ENCODE measurements around the gene PTGIS.

Gene PTGIS

GRCh38 chr20:49548371-49548947 lies 19.5 kb downstream of the PTGIS start:
- H3K36me3 ChIP-seq, result peaks cover 0 to 15% (median 0%) of the 10 kb centered on the region in 11 experiments; a peak in 3 of 22 replicates
- H3K4me3 ChIP-seq, result no peak overlapping the region
- no peak overlapping the region for H3K9ac ChIP-seq
- no peak overlapping the region for H3K27ac ChIP-seq
- peaks cover 8 to 33% (median 22%) of the 10 kb centered on the region in 10 experiments; a peak in 17 of 20 replicates for H3K4me1 ChIP-seq
- no peak for TF ChIP-seq Cebpa-rat (IDR thresholded peaks at IDR 0.05)
- no peaks in the 10 kb centered on the region for H3K27me3 ChIP-seq
- H4K20me1 ChIP-seq, result no peaks in the 10 kb centered on the region
- peaks cover 11 to 21% (median 17%) of the 10 kb centered on the region in 11 experiments for H3K9me3 ChIP-seq (replicated peaks in 1 of 11)
- H3K4me2 ChIP-seq, result no peak overlapping the region

GRCh38 chr20:49545572-49545971 lies 22.4 kb downstream of the PTGIS start:
- Histone ChIP-seq H4K20me1 (no peaks in the 10 kb centered on the region), H3K4me3 (no peak overlapping the region), H3K4me2 (no peak overlapping the region), H3K9ac (no peak overlapping the region), H3K36me3 (peaks cover 0 to 15% (median 0%) of the 10 kb centered on the region in 11 experiments; a peak in 3 of 22 replicates), H3K27me3 (no peaks in the 10 kb centered on the region), H3K4me1 (peaks cover 0 to 36% (median 20%) of the 10 kb centered on the region in 10 experiments; a peak in 18 of 20 replicates), H3K27ac (no peak overlapping the region), H3K9me3 (replicated peaks in 1 of 11) (peaks cover 11 to 21% (median 17%) of the 10 kb centered on the region in 11 experiments)
- TF ChIP-seq Cebpa-rat (IDR thresholded peaks at IDR 0.05), result no peak

GRCh38 chr20:49544535-49544934 lies 23.4 kb downstream of the PTGIS start:
- H3K4me3 ChIP-seq, result no peak overlapping the region
- H3K9ac ChIP-seq, result no peak overlapping the region
- no peaks in the 10 kb centered on the region for H4K20me1 ChIP-seq
- H3K27ac ChIP-seq, result no peak overlapping the region
- H3K36me3 ChIP-seq, result peaks cover 0 to 17% (median 0%) of the 10 kb centered on the region in 11 experiments; a peak in 4 of 22 replicates
- H3K27me3 ChIP-seq, result 0 out of 22 replicates have a peak, but pooled peaks cover 0 to 4% (median 0%) of the 10 kb centered on the region in 11 experiments
- H3K4me1 ChIP-seq, result peaks cover 0 to 31% (median 12%) of the 10 kb centered on the region in 10 experiments; a peak in 14 of 20 replicates
- no peak overlapping the region for H3K4me2 ChIP-seq
- H3K9me3 ChIP-seq (replicated peaks in 1 of 11), result peaks cover 11 to 23% (median 18%) of the 10 kb centered on the region in 11 experiments
- TF ChIP-seq Cebpa-rat (IDR thresholded peaks at IDR 0.05), result no peak

- H3K36me3 ChIP-seq, result peaks cover 0 to 22% (median 0%) of the 10 kb centered on the region in 11 experiments; a peak in 5 of 22 replicates
- 0 out of 22 replicates have a peak, but pooled peaks cover 0 to 4% (median 0%) of the 10 kb centered on the region in 11 experiments for H3K27me3 ChIP-seq
- peaks cover 0 to 31% (median 12%) of the 10 kb centered on the region in 10 experiments; a peak in 14 of 20 replicates for H3K4me1 ChIP-seq
- peak overlapping the region in 1 of 11 experiments; percentile 13; a peak in 1 of 22 replicates for H3K27ac ChIP-seq
- no peak overlapping the region for H3K4me2 ChIP-seq
- H3K4me3 ChIP-seq, result no peak overlapping the region
- peaks cover 17 to 28% (median 23%) of the 10 kb centered on the region in 11 experiments for H3K9me3 ChIP-seq (replicated peaks in 1 of 11)
- H3K9ac ChIP-seq, result no peak overlapping the region
- no peaks in the 10 kb centered on the region for H4K20me1 ChIP-seq
- TF ChIP-seq Cebpa-rat (IDR thresholded peaks at IDR 0.05), result no peak
These were observed 24.0 kb downstream of the PTGIS start for GRCh38 chr20:49543858-49544437.

- Histone ChIP-seq H3K4me2 (peak overlapping the region in 1 of 11 experiments; percentile 4; a peak in 1 of 22 replicates), H3K9ac (no peak overlapping the region), H3K4me3 (no peak overlapping the region), H3K9me3 (replicated peaks in 1 of 11) (peaks cover 19 to 32% (median 24%) of the 10 kb centered on the region in 11 experiments), H3K27ac (peak overlapping the region in 1 of 11 experiments; percentile 13; a peak in 1 of 22 replicates), H3K4me1 (peaks cover 0 to 31% (median 12%) of the 10 kb centered on the region in 10 experiments; a peak in 14 of 20 replicates), H4K20me1 (no peaks in the 10 kb centered on the region), H3K27me3 (0 out of 22 replicates have a peak, but pooled peaks cover 0 to 4% (median 0%) of the 10 kb centered on the region in 11 experiments), H3K36me3 (peaks cover 0 to 23% (median 0%) of the 10 kb centered on the region in 11 experiments; a peak in 5 of 22 replicates)
- no peak for TF ChIP-seq Cebpa-rat (IDR thresholded peaks at IDR 0.05)
These were observed 24.7 kb downstream of the PTGIS start for GRCh38 chr20:49543071-49543857.

GRCh38 chr20:49542514-49542991 lies 25.4 kb downstream of the PTGIS start:
- H3K4me1 ChIP-seq, result peaks cover 0 to 31% (median 12%) of the 10 kb centered on the region in 10 experiments; a peak in 14 of 20 replicates
- peaks cover 0 to 9% (median 0%) of the 10 kb centered on the region in 11 experiments; a peak in 1 of 22 replicates for H3K27me3 ChIP-seq
- no peak for TF ChIP-seq Cebpa-rat (IDR thresholded peaks at IDR 0.05)
- H3K4me2 ChIP-seq, result peak overlapping the region in 1 of 11 experiments; percentile 7; a peak in 2 of 22 replicates
- H4K20me1 ChIP-seq, result no peaks in the 10 kb centered on the region
- peak overlapping the region in 1 of 11 experiments; percentile 17; a peak in 1 of 22 replicates for H3K9ac ChIP-seq
- H3K27ac ChIP-seq, result peak overlapping the region in 7 of 11 experiments; percentile 12 to 45 (median 24); a peak in 8 of 22 replicates
- H3K4me3 ChIP-seq, result no peak overlapping the region
- peaks cover 19 to 32% (median 24%) of the 10 kb centered on the region in 11 experiments for H3K9me3 ChIP-seq (replicated peaks in 1 of 11)
- H3K36me3 ChIP-seq, result peaks cover 0 to 23% (median 0%) of the 10 kb centered on the region in 11 experiments; a peak in 5 of 22 replicates

- H3K4me3 ChIP-seq, result no peak overlapping the region
- H3K9me3 ChIP-seq (replicated peaks in 1 of 11), result peaks cover 19 to 32% (median 24%) of the 10 kb centered on the region in 11 experiments
- peak overlapping the region in 7 of 11 experiments; percentile 12 to 45 (median 24); a peak in 8 of 22 replicates for H3K27ac ChIP-seq
- peak overlapping the region in 1 of 11 experiments; percentile 7; a peak in 3 of 22 replicates for H3K4me2 ChIP-seq
- peaks cover 0 to 11% (median 0%) of the 10 kb centered on the region in 11 experiments; a peak in 1 of 22 replicates for H3K27me3 ChIP-seq
- H3K36me3 ChIP-seq, result peaks cover 0 to 23% (median 0%) of the 10 kb centered on the region in 11 experiments; a peak in 5 of 22 replicates
- peak overlapping the region in 1 of 11 experiments; percentile 17; a peak in 1 of 22 replicates for H3K9ac ChIP-seq
- H3K4me1 ChIP-seq, result peaks cover 0 to 36% (median 13%) of the 10 kb centered on the region in 10 experiments; a peak in 15 of 20 replicates
- no peaks in the 10 kb centered on the region for H4K20me1 ChIP-seq
- TF ChIP-seq Cebpa-rat (IDR thresholded peaks at IDR 0.05), result no peak
These were observed 26.0 kb downstream of the PTGIS start for GRCh38 chr20:49541733-49542513.

Data from BLaER1 treated with 17β-estradiol and CSF1 and Interleukin-3, amounts not matched to agents 10 nM and 100 nM (cell line).